Stimulated activated CD8-positive, alpha-beta memory T cell treated with anti-CD3 and anti-CD28 coated beads, Interleukin-4, amount 100 ng/mL, for 4 hours (primary cell): ENCODE data around the gene OR51V1.

Source experiments
- DNase-seq, 2 donors: peaks; one replicate each; pipeline ENCODE4 v3.0.0-alpha.2; 2020; ENCODE audit warnings: low read depth in 2 of 2, low spot score in 1 of 2

Gene OR51V1

DNA sequence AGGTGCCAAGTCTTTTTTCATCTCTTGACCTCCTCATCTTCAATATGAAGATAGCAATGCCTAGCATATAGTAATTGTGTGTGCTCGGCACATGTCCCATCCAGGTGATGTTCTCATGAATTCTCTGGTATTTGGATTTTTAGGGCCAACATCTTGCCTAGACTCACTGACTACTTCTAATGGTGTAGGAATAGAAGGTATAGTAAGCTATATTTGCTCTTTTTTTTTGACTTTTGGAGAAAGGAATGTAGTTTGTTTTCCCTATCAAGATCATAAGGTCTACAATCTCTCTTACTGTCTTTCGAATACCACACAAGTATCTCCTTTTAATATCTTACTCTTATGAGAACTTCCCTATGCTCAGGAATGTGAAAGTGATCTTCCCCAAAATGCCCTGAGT, 30.6 kb upstream of the OR51V1 start:
- DNase-seq = no peak

DNA sequence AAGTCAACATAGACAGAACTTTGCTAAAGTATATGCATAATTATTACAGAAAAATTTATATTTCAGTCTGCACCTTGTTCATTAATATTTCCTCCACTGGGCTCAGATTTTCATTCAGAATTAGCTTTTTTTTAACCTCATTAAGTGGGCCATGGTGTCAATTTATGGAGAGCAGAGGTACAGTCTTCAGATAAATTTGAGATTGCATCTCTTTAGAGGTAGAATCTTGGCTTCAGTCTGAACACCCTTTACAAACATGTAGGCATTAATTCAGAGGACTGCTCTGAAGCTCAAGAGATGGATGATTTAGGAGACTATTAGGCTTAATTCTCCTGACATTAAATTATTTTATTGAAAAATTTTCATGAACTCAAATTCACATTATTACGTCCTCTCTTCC, 29.8 kb upstream of the OR51V1 start:
- no peak for DNase-seq

- no peak for DNase-seq
Measured at GRCh38 chr11:5229796-5230195, 29.3 kb upstream of the OR51V1 start.

GRCh38 chr11:5229356-5229755, 28.9 kb upstream of the OR51V1 start:
- no peak for DNase-seq

DNA sequence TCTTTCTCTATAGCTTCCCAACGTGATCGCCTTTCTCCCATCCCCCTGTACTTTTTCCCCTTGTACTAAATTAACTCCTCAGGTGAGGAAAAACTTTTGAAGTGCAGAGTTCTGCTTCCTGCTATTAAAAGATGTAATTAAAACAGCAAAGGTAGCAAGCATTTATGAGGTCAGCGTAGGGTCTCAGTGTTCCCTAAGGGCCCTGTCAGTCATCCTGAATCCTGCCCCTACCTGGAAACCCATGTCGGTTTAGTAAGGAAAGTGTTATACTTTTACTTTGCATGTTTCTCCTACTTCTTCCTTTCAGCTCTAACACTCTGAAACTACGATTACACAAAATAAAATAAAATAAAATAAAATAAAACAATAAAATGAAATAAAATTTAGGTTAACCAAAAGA, 27.6 kb upstream of the OR51V1 start:
- no peak for DNase-seq

DNA sequence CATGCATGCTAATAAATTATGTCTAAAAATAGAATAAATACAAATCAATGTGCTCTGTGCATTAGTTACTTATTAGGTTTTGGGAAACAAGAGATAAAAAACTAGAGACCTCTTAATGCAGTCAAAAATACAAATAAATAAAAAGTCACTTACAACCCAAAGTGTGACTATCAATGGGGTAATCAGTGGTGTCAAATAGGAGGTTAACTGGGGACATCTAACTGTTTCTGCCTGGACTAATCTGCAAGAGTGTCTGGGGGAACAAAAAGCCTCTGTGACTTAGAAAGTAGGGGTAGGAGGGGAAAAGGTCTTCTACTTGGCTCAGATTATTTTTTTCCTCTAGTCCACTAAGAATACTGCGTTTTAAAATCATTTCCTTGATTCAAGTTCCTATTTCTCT, 27.2 kb upstream of the OR51V1 start:
- no peak for DNase-seq

- no peak for DNase-seq
Measured at GRCh38 chr11:5226732-5227310, 26.3 kb upstream of the OR51V1 start, which contains the start of gene HBB. HBB (minus strand) TSS chr11:5227071; CDS start chr11:5227021, 50 bp downstream.

- DNase-seq = no peak
Measured at GRCh38 chr11:5225480-5225871, 25.0 kb upstream of the OR51V1 start.

GRCh38 chr11:5224538-5225479, 24.3 kb upstream of the OR51V1 start:
- DNase-seq = no peak

GRCh38 chr11:5223686-5224085, 23.2 kb upstream of the OR51V1 start:
- DNase-seq = no peak

DNA sequence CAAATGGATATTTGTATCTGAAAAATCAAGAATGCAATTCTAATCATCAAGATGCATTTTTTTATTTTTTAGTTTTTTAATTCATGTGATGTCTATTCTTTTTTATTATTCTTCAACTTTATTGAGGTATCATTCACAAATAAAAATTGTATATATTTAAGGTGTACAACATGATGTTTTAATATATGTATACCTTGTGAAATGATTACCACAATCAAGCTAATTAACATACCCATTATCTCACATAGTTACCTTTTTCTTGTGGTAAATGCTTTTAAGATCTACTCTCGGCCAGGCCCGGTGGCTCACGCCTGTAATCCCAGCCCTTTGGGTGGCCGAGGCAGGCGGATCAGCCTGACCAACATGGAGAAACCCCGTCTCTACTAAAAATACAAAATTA, 22.7 kb upstream of the OR51V1 start:
- no peak for DNase-seq

DNA sequence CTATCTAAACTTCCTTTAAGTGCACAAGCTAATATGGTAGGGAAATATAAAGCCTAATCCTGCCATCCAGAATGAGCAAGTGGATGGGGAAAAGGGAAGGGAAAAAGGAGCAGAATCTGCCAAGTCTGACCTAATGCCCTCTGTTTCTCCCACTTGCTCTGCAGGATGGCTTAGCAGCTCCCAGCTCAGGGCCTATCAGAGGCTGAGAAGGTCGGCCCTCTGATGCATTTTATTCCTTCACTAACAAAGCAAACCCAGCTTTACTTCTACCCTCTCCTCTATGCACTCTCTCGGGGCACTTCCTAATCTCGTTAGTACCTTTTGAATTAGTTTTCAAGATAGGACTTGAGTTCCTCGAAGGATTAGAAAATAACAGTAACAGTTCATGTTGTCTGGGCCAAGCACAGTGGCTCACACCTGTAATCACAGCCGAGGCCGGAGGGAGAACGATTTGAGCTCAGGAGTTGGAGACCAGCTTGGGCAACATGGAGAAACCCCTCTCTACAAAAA, 9.9 kb upstream of the OR51V1 start:
- DNase-seq = no peak

DNA sequence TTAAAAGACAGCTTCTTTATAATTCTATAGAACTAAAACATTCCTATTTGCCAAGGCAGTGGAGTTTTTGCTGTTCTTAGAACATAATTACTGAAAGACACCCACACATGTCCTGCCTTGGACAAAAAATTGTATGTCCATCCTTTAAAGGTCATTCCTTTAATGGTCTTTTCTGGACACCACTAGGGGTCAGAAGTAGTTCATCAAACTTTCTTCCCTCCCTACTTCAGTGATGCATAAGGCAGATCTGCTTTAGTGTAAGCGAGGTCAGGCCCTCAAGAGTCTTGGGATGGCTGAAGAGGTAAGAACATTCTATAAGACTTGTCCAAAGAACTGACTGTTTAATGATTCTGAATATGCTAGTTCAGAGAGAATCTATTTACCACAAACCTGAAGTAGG, 4.3 kb upstream of the OR51V1 start:
- DNase-seq = no peak

DNA sequence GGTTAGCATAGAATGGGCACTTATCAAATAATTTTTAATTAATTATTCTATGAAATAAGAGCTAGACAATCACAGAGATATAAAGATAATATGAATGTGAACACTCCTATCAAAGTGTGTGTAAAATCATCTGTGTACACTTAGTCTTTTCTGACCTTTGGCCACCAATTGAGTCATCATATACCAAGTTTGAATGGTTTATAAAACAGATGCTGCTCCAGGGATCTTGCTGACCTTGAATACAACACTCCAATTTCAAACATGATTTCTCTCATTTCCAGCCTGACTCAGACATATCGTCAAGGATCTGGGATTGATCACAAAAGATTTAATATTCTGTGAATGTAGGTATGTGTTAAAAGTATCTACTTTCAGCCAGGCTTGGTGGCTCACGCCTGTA, 2.9 kb upstream of the OR51V1 start:
- DNase-seq = no peak

DNA sequence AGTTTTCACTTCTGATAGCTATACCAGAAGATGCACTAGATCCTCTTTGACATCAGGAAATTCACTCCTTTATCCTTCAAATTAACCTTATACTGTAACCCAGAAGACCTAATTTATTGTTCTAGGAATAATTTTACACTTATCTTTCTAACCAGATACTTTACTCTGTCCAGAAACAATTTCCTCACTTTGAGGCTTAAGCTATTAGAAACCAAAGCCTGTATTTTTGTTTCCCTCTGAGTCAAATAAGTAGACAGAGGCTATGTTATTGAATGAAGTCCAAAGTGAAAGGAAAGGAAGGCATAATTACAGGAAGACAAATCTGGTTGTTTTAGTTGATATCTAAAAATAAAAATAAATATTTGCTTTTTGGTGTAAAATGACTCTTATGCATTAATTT, 2.2 kb downstream of the OR51V1 start:
- DNase-seq = no peak

DNA sequence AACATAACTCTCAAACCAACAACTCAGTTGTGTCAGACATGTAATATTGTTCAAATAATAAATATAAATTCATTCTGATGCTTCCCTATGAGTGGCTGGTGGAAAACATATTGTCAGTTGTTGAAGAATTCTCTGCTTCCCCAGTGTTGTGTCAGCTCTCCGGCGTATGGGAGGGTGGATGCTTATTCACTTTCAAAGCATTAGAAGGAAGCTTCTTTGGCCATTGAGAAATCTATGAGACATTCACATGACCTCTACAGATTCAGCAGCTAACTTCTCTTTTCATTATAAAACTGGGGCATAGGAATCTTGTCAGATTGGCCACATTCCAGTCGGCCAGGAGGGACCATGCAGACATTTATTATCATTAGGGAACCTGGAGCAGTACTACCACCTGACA, 2.9 kb downstream of the OR51V1 start:
- no peak for DNase-seq

DNA sequence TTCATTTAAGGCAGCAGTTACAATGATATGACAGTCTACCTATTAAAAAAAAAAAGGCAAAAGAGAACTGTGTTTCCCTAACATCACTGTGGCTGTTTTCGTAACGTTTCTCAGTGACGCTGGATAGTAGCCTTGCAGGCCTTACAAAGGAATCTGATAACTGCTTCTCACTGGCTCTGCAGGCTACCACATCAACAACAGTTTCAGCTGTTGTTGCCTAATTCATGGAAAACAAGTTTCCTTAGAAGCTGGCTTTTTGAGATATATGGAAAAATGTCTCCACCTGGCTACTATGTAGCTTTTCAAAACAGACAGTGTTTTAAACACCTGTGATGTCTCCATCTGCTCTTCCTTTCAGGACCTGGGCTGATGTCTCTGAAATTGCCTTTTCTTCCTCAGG, 3.8 kb downstream of the OR51V1 start:
- DNase-seq = no peak

DNA sequence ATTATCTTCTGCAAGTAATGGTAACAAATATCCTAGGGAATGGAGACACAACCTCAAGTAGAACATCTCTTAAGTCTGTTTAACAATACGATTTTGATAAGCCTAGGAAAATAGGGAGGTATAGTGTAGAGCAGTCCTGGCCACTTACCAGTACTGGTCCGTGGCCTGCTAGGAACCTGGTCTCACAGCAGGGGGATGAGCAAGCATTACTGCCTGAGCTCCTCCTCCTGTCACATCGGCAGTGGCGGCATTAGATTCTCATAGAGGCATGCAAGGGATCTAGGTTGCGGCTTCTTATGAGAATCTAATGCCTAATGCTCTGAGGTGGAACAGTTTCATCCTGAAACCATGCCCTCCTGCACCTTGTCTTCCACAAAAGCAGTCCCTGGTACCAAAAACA, 4.4 kb downstream of the OR51V1 start:
- no peak for DNase-seq

DNA sequence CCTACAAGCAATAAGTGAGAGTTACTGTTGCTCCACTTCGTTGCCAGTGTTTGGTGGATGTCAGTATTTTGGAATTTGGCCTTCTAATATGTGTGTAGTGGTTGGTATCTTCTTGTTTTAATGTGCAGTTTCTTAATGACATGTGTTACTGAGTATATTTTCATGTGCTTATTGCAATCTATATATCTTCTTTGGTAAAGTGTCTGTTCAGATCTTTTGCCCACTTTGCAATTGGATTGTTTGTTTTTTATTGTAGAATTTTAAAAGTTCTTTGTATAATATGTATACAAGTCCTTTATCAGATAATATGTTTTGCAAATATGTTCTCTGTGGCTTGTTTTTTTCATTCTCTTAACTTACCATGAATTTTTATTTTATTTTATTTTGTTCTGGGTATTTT, 7.7 kb downstream of the OR51V1 start:
- DNase-seq = no peak

GRCh38 chr11:5188201-5188600, 12.3 kb downstream of the OR51V1 start:
- no peak for DNase-seq

- DNase-seq = no peak
Measured at GRCh38 chr11:5178046-5178837, 22.2 kb downstream of the OR51V1 start.

DNA sequence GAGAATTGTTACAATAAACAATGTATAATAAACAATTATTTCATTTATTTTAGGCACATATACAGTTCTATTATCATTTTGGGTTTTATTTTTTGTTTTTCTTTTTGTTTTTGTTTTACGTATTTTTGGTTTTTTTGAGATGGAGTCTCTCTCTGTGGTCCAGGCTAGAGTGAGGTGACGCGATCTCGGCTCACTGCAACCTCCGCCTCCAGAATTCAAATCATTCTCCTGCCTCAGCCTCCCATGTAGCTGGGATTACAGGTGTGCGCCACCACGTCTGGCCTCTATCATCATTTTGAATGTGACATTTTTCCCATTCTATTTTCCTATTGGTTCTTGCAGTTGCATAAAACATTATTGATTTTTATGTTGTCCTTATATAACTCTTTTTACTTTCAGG, 25.5 kb downstream of the OR51V1 start:
- DNase-seq = no peak
